Gastroesophageal sphincter (tissue), 3 donors: ENCODE data around the gene BEND7.

Experiments used
- CTCF ChIP-seq, 4 experiments: fragments of 200-600 bp in 2 of 4; fragments of 450-650 bp in 2 of 4; sonication (generic) in 1 of 4; IDR thresholded peaks; one replicate each; pipeline ENCODE4 v1.5.1; 2017 to 2019; ENCODE audit warnings: antibody characterized with exemption in 4 of 4, mild to moderate bottlenecking in 2 of 4, moderate library complexity in 2 of 4
- EP300 ChIP-seq: sonication (generic); formaldehyde crosslinking; IDR thresholded peaks from one replicate; pipeline ENCODE4 v1.6.1; 2017; ENCODE audit warnings: antibody characterized with exemption, mild to moderate bottlenecking
- POLR2A ChIP-seq, 2 donors: fragments of 450-650 bp; IDR thresholded peaks; one replicate each; pipeline ENCODE4 v1.6.1; 2017; ENCODE audit warnings: antibody characterized with exemption in 2 of 2, mild to moderate bottlenecking in 2 of 2, moderate library complexity in 1 of 2

DNA sequence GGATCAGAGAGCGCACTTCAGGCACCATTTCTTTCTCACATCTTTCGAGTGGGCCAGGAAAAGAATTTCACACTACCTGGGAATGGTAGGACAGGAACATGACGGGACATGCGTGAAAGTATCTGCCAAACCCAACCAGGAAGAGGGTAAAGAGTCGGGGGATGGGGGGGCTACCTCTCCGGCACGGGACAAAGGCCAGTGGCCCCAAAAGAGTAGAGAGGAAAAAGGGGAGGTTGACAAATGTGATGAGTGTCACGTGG lies 830 bp upstream of the BEND7 start:
- TF ChIP-seq CTCF (IDR thresholded peaks at IDR 0.05) (no peak), POLR2A (IDR thresholded peaks at IDR 0.05) (no peak), EP300 (no peak)
